Measurements from ENCODE around the gene PPP2R2C.

PPP2R2C gene

GRCh38 chr4:6348408-6348807, 124.0 kb downstream of the PPP2R2C start:
- H3K27ac ChIP-seq = no peak overlapping the region
- TF ChIP-seq ZFX (IDR thresholded peaks at IDR 0.05; ENCODE audit: borderline replicate concordance) (no peak), CTCF (IDR thresholded peaks at IDR 0.05) (no peak)

- H3K27ac ChIP-seq = no peak overlapping the region
- no peak for TF ChIP-seq ZFX (IDR thresholded peaks at IDR 0.05; ENCODE audit: borderline replicate concordance)
These were observed 124.8 kb downstream of the PPP2R2C start for GRCh38 chr4:6347511-6348045.

- H3K27ac ChIP-seq = no peak overlapping the region
These were observed 125.9 kb downstream of the PPP2R2C start for GRCh38 chr4:6346373-6347110.

GRCh38 chr4:6345866-6346265, 126.5 kb downstream of the PPP2R2C start:
- TF ChIP-seq ZFX (IDR thresholded peaks at IDR 0.05; ENCODE audit: borderline replicate concordance) (no peak), CTCF (IDR thresholded peaks at IDR 0.05) (no peak)
- no peak overlapping the region for H3K27ac ChIP-seq

More at GRCh38 chr4:6346373-6347110, 125.9 kb downstream of the PPP2R2C start:
- TF ChIP-seq ZFX (IDR thresholded peaks at IDR 0.05; ENCODE audit: borderline replicate concordance) = no peak
- TF ChIP-seq CTCF (IDR thresholded peaks at IDR 0.05) = no peak

GRCh38 chr4:6345096-6345830, 127.2 kb downstream of the PPP2R2C start:
- H3K27ac ChIP-seq = no peak overlapping the region
- no peak for TF ChIP-seq ZFX (IDR thresholded peaks at IDR 0.05; ENCODE audit: borderline replicate concordance)

GRCh38 chr4:6343939-6344408, 128.4 kb downstream of the PPP2R2C start:
- no peak overlapping the region for H3K27ac ChIP-seq
- TF ChIP-seq ZFX (IDR thresholded peaks at IDR 0.05; ENCODE audit: borderline replicate concordance) (no peak), CTCF (IDR thresholded peaks at IDR 0.05) (peak; percentile 66)

- TF ChIP-seq ZFX (IDR thresholded peaks at IDR 0.05; ENCODE audit: borderline replicate concordance) (no peak), CTCF (IDR thresholded peaks at IDR 0.05) (no peak)
- H3K27ac ChIP-seq = no peak overlapping the region
These were observed 129.7 kb downstream of the PPP2R2C start for GRCh38 chr4:6342530-6343293.
